ENCODE results near the gene CACNA1G. TPM values are rescaled to one million over a fixed set of nuclear protein-coding genes. Genes with fewer than 3 reads are reported as not detected.

CACNA1G gene
- total RNA-seq, 4 donors from 2014 or later = under 0.01 to 28.9 (median 6.0) TPM

GRCh38 chr17:50585346-50585745 is 24.8 kb downstream of the CACNA1G start:
- TF ChIP-seq, protein P1, sequence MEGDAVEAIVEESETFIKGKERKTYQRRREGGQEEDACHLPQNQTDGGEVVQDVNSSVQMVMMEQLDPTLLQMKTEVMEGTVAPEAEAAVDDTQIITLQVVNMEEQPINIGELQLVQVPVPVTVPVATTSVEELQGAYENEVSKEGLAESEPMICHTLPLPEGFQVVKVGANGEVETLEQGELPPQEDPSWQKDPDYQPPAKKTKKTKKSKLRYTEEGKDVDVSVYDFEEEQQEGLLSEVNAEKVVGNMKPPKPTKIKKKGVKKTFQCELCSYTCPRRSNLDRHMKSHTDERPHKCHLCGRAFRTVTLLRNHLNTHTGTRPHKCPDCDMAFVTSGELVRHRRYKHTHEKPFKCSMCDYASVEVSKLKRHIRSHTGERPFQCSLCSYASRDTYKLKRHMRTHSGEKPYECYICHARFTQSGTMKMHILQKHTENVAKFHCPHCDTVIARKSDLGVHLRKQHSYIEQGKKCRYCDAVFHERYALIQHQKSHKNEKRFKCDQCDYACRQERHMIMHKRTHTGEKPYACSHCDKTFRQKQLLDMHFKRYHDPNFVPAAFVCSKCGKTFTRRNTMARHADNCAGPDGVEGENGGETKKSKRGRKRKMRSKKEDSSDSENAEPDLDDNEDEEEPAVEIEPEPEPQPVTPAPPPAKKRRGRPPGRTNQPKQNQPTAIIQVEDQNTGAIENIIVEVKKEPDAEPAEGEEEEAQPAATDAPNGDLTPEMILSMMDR (IDR thresholded peaks at IDR 0.05) = no peak
- no peak for TF ChIP-seq POLR2A (IDR thresholded peaks at IDR 0.05)

GRCh38 chr17:50585891-50586290 is 25.4 kb downstream of the CACNA1G start:
- Histone ChIP-seq H3K4me3 (no peak overlapping the region), H3K27me3 (no peaks in the 10 kb centered on the region), H3K9me3 (no peaks in the 10 kb centered on the region), H3K4me1 (peaks cover 0 to 12% of the 10 kb centered on the region in 2 donors), H3K36me3 (no peaks in the 10 kb centered on the region), H3K27ac (no peak overlapping the region)
- intact Hi-C loops (cut with DNase I; ENCODE audit: low total_unique reads) = no loop called here
- no peak for DNase-seq
- TF ChIP-seq POLR2A (IDR thresholded peaks at IDR 0.05) = no peak
- TF ChIP-seq, protein P1 (IDR thresholded peaks at IDR 0.05) = no peak

More at GRCh38 chr17:50585346-50585745, 24.8 kb downstream of the CACNA1G start:
- no peak for DNase-seq
- Histone ChIP-seq H3K4me3 (no peak overlapping the region), H3K27ac (no peak overlapping the region), H3K9me3 (no peaks in the 10 kb centered on the region), H3K36me3 (no peaks in the 10 kb centered on the region), H3K4me1 (peaks cover 0 to 12% of the 10 kb centered on the region in 2 donors), H3K27me3 (no peaks in the 10 kb centered on the region)
- intact Hi-C loops (cut with DNase I; ENCODE audit: low total_unique reads) = no loop called here

- Histone ChIP-seq H3K36me3 (no peaks in the 10 kb centered on the region), H3K9me3 (no peaks in the 10 kb centered on the region), H3K4me1 (peaks cover 0 to 12% of the 10 kb centered on the region in 2 donors), H3K27ac (no peak overlapping the region), H3K27me3 (no peaks in the 10 kb centered on the region), H3K4me3 (no peak overlapping the region)
- TF ChIP-seq, protein P1 (IDR thresholded peaks at IDR 0.05) = no peak
- TF ChIP-seq POLR2A (IDR thresholded peaks at IDR 0.05) = no peak
- intact Hi-C loops (cut with DNase I; ENCODE audit: low total_unique reads) = no loop called here
- DNase-seq = no peak
These were observed 26.1 kb downstream of the CACNA1G start for GRCh38 chr17:50586421-50587247.

DNA sequence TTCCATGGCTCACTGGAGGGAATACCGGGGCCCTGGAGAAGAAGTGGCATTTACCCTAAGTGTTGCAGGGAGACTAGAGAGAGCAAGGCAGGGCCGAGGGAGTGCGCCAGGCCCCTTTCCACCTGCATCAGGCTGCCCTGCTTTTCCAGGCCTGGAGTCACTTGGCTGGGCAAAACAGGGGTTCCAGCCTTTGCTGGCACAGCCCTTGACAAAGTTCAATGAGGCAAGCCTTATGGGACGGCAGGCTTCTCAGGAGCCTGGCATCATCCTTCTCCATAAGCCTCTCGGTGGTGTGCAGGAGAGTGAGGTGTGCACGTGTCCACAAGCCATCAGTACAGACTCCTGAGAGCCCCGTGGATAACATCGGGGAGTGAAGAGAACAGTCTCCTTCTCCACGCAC is 27.1 kb downstream of the CACNA1G start:
- H3K27ac ChIP-seq = no peak overlapping the region
- intact Hi-C loops (cut with DNase I; ENCODE audit: low total_unique reads) = no loop called here

More for the DNA sequence above, 27.1 kb downstream of the CACNA1G start:
- Histone ChIP-seq H3K36me3 (no peaks in the 10 kb centered on the region), H3K27me3 (no peaks in the 10 kb centered on the region), H3K4me1 (peaks cover 0 to 12% of the 10 kb centered on the region in 2 donors), H3K9me3 (no peaks in the 10 kb centered on the region), H3K4me3 (no peak overlapping the region)
- DNase-seq = no peak
- TF ChIP-seq, protein P1 (IDR thresholded peaks at IDR 0.05) = no peak
- no peak for TF ChIP-seq POLR2A (IDR thresholded peaks at IDR 0.05)
